ENCODE results near the gene SGO1.

The SGO1 gene

GRCh38 chr3:20154078-20154477, 31.9 kb downstream of the SGO1 start:
- DNase-seq = no peak

GRCh38 chr3:20148466-20148865, 37.5 kb downstream of the SGO1 start:
- no peak for DNase-seq

GRCh38 chr3:20147361-20147760, 38.6 kb downstream of the SGO1 start:
- no peak for DNase-seq

- no peak for DNase-seq
Observed at GRCh38 chr3:20146301-20146700, 39.7 kb downstream of the SGO1 start.

GRCh38 chr3:20145874-20146273, 40.1 kb downstream of the SGO1 start:
- no peak for DNase-seq

- no peak for DNase-seq
Observed at GRCh38 chr3:20143519-20143918, 42.5 kb downstream of the SGO1 start.

- DNase-seq = no peak
Observed at GRCh38 chr3:20142517-20142916, 43.5 kb downstream of the SGO1 start.

- no peak for DNase-seq
Observed at GRCh38 chr3:20141851-20142250, 44.2 kb downstream of the SGO1 start.

GRCh38 chr3:20141316-20141715, 44.7 kb downstream of the SGO1 start:
- DNase-seq = no peak

- no peak for DNase-seq
Observed at GRCh38 chr3:20140881-20141280, 45.1 kb downstream of the SGO1 start.

- no peak for DNase-seq
Observed at GRCh38 chr3:20137647-20138046, 48.4 kb downstream of the SGO1 start.

GRCh38 chr3:20136231-20136630, 49.8 kb downstream of the SGO1 start:
- no peak for DNase-seq

GRCh38 chr3:20130106-20130505, 55.9 kb downstream of the SGO1 start:
- DNase-seq = no peak

- DNase-seq = no peak
Observed at GRCh38 chr3:20128358-20128757, 57.6 kb downstream of the SGO1 start.

GRCh38 chr3:20125897-20126296, 60.1 kb downstream of the SGO1 start:
- no peak for DNase-seq

GRCh38 chr3:20125289-20125688, 60.7 kb downstream of the SGO1 start:
- no peak for DNase-seq

- no peak for DNase-seq
Observed at GRCh38 chr3:20123131-20123652, 62.8 kb downstream of the SGO1 start.

GRCh38 chr3:20121088-20121487, 64.9 kb downstream of the SGO1 start:
- DNase-seq = no peak
